GM11168 (cell line): ENCODE measurements around the gene USP44.
"Not testable (repeated sequence)": the region's sequence is repeated elsewhere in the genome, so short reads cannot be mapped to it uniquely, and the experiment has no call there.

Experiments
- in situ Hi-C: fragments of 300-500 bp; cut with MboI; formaldehyde crosslinking; loops from one replicate; pipeline ENCODE4 v1.12.0; 2022; ENCODE audit warnings: low sequenced_read_pairs; ENCODE audit not compliant: unreplicated experiment

USP44 gene

GRCh38 chr12:95551305-95551704, at the start of gene USP44:
Gene USP44 (minus strand): TSS chr12:95551476. CDS start chr12:95534256, 17,220 bp downstream.
- in situ Hi-C loops: no loop called here

DNA sequence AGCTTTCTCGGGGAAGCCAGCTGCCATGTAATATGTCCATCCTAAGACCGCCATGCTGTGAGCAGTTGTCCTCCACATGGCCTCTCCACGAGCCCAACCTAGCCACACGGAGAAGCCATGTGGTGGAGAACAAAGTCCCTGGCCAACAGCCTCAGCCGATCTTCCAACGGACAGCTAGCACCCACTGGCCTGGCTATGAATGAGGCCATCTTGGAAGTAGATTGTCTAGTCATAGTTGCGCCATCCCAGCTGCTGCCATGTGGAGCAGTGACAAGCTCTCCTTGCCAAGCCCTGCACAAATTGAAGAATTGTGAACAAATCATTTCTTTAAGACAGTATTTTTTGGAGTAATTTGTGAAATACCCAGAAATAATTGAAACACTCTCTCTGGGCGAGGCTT, 49.3 kb upstream of the USP44 start:
- in situ Hi-C loops: no loop called here

- in situ Hi-C loops: no loop called here
Observed at GRCh38 chr12:95599880-95600279, 48.6 kb upstream of the USP44 start.

GRCh38 chr12:95594136-95594535, 42.9 kb upstream of the USP44 start:
- in situ Hi-C loops: no loop called here

- in situ Hi-C loops: no loop called here
Observed at GRCh38 chr12:95593266-95593871, 42.1 kb upstream of the USP44 start.

- in situ Hi-C loops: no loop called here
Observed at GRCh38 chr12:95591731-95592130, 40.5 kb upstream of the USP44 start.

GRCh38 chr12:95590775-95591174, 39.5 kb upstream of the USP44 start:
- in situ Hi-C loops: no loop called here

DNA sequence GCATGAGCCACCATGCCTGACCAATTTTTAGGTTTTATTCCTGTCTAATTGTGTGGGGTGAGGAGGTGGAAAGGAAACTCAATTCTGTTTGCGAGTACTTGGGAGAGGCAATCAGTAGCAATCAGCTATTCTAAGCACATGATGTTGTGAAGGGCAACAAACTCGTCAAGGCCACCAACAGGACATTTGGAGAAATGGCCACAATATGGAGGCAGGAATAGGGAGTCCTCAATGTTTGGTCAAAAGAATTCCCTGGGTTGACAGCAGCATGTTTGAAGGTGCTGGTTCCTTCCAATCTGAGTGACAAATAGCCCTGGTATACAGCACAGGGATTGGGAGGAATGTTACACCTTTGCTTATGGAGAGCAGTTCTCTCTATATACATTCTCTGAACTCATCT, 32.7 kb upstream of the USP44 start:
- in situ Hi-C loops: no loop called here

- in situ Hi-C loops: no loop called here
Observed at GRCh38 chr12:95582230-95583058, 31.2 kb upstream of the USP44 start.

- in situ Hi-C loops: no loop called here
Observed at GRCh38 chr12:95577820-95578219, 26.5 kb upstream of the USP44 start.

DNA sequence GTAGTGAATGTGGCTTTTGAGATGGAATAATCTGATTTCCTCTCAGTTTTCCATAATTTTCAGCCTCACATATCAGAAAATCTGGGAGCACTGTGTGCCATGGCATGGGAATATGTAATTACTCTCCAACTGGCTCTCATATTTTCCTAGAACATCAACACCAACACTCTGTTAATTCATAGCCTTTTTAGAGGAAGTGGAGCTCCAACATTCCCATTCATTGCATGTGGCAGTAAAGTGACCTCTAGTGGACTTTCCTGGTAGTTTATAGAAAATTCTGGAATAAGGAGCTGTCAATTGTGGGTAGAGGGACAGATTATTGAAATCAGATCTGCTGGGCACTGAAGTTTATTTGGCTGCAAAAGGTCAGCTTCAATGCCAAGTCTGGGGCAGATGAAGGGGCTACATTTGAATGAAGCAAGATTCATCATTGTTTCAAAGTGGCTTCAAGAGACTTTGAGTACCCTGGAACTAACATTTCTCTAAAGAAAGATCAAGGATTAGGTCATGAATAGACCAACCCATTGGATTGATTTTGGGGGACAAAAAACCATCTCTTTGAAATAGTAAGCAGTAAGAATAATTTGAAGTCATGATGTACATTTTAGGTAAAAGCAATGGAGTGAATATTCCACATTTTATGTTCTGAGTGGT, 23.6 kb upstream of the USP44 start:
- in situ Hi-C loops: no loop called here

- in situ Hi-C loops: no loop called here
Observed at GRCh38 chr12:95573951-95574576, 22.8 kb upstream of the USP44 start.

DNA sequence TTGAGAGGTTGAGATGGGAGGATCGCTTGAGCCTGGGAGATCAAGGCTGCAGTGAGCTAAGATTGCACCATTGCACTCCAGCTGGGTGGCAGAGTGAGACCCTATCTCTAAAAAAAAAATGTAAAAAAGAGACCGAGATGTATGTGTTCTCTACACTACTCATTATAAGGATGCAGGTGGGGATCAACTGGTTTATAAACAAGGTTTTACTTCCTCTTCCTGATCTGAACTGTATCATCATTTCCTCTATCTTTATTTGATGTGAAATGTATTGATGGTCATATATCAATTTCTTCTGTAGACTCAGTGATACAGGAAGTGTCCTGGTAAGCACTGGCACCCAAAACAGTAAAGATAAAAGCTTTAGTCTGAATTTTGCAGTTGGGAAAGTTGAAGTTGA, 20.1 kb upstream of the USP44 start:
- in situ Hi-C loops: no loop called here

DNA sequence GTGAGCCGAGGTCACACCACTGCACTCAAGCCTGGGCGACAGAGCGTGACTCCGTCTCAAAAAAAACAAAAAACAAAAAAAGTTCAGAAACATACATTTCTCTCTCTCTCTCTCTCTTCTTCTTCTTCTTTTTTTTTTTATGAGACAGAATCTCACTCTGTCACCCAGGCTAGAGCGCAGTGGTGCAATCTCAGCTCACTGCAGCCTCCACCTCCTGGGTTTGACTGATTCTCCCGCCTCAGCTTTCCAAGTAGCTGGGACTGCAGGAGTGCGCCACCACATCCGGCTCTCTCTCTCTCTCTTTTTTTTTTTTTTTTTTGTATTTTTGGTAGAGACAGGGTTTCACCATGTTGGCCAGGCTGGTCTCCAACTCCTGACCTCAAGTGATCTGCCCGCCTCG, 16.8 kb upstream of the USP44 start:
- in situ Hi-C loops: not testable (repeated sequence)

DNA sequence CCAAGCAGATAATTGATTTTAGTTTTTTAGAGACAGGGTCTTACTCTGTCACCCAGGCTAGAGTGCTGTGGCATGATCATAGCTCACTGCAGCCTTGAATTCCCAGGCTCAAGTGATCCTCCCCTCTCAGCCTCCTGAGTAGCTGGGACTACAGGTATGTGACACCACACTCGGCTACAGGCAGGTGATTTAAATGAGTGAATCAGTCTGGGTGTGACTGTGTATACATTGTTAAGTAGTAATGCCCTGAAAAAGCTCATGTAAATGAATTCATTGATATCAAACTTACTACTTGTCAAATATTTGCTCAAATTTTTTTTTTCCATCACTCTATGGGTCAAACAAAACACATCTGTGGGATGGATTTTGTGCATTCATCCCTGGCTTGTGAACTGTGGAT, 6.3 kb upstream of the USP44 start:
- in situ Hi-C loops: no loop called here

DNA sequence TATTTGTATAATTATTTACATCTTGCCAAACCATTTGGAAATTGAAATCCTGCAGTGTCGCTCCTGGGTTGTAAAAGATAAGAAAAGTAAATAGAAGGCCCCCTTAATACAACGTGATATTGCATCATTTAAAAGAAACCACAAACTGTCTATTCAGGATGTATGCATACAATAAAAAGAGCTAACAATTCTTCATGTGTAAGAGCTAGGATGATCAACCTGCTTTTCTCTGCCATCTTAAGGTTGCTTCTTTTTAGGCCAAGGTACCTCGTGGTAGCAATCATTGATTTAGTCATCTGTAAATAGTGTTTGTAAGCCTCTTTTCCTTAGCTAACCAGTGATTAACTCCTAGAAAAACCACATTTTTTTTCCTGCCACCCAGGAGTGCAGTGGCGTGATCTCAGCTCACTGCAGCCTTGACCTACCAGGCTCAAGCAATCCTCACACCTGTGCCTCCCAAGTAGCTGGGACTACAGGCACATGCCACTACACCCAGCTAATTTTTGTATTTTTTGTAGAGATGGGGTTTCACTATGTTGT, 3.3 kb upstream of the USP44 start:
- in situ Hi-C loops: no loop called here

DNA sequence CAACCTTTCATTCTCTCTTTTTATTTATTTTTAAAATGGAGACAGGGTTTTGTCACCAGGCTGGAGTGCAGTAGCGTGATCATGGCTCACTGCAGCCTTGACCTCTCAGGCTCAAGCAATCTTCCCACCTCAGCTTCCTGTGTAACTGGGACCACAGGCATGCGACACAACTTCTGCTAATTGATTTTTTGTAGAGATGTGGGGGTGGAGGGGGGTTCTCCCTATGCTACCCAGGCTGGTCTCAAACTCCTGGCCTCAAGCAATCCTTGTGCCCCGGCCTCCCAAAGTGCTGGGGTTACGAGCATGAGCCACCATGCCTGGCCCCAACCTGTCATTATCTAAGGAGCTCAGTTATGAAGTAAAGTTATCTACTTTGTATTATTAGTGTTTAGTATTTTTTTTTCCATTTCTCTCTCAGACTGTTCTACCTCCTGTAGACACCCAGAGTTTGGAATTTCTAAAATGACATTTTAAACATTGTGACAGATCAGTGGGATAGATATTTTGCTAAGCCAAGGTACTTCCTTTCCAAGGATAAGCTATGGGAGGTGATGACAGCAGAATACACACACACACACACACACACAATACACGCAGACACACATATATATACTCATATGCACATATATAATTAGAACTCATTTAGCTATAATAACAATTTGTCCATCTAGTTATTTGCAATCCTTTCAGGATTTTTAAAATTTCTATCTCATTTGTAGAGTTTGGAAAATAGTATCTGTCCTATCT, 2.1 kb upstream of the USP44 start:
- in situ Hi-C loops: no loop called here

DNA sequence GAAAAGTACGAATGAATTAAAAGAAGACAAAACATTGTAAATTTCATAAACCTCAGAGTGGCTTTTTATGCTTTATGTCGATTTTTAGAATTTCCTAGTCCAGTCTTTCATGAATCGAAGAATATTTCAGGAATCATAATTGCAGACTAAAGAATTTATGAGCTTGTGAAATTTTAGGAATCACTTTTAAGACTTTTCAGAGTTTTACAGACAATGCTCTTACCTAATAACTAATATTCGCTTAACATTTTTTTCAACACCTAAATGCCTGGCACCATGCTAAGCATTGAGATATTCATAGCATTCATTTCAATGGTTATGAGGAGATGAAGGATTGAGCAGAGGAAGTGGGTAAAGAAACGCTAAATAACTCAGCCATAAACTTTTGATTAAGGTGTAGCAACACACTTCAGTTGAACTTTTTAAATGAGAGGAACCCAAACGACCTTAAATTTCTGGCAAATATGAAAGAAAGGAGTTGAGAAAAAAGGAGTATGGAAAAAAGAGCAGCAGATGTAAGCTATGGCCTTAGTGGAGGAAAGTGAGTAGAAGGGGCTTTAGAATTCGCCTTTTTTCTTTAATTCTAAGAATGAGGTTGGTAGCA, 739 bp upstream of the USP44 start:
- in situ Hi-C loops: no loop called here

- in situ Hi-C loops: no loop called here
Observed at GRCh38 chr12:95549392-95550084, 1.7 kb downstream of the USP44 start.
